ENCODE data around the gene FIBP. TPM values are rescaled to one million over a fixed set of nuclear protein-coding genes. Genes with fewer than 3 reads are reported as not detected.

The FIBP gene
- total RNA-seq, 1 experiment from 2014 or later: 93.1 TPM

GRCh38 chr11:65890324-65891218 lies 2.3 kb upstream of the FIBP start, which contains the start of gene CCDC85B:
CCDC85B (plus strand) TSS chr11:65890673; CDS start chr11:65890784, 111 bp downstream.
- Mint-ChIP-seq H3K27ac (peak within 1 kb of the TSS; percentile 2), H3K36me3 (peaks cover 15% of the 10 kb centered on the region), H3K27me3 (ENCODE audit: low read depth) (peaks cover 15% of the 10 kb centered on the region), H3K4me1 (peaks cover 50% of the 10 kb centered on the region), H3K4me3 (peak within 1 kb of the TSS; percentile 97), H3K9me3 (no peaks in the 10 kb centered on the region)
- peak; percentile 97 for DNase-seq (ENCODE audit: low spot score)
- ChIA-PET CTCF (interaction anchor here (0.5 to 11.9 kb wide), 48 partner anchors 8 to 1025 kb away, joined by 3 to 539 read pairs (median 6); partner anchors contain the start of genes AP5B1, C11orf68, CFL1 and EFEMP2), POLR2A (interaction anchor here (0.5 to 7.2 kb wide), 16 partner anchors 8 to 178 kb away, joined by 3 to 90 read pairs (median 5); partner anchors contain the start of genes CFL1, FOSL1, KAT5 and MUS81)
- peak; percentile 35 for ATAC-seq
- peak; percentile 94 for TF ChIP-seq TP53 (CRISPR knock-in tag; IDR thresholded peaks at IDR 0.05)
- TF ChIP-seq FOXP4 (CRISPR knock-in tag; IDR thresholded peaks at IDR 0.05): peak; percentile 95; the same call in 1 of the 2 replicates
- TF ChIP-seq CTCF (IDR thresholded peaks at IDR 0.05): no peak
- no peak for TF ChIP-seq ZNF396 (CRISPR knock-in tag; IDR thresholded peaks at IDR 0.05; ENCODE audit: borderline replicate concordance)
- TF ChIP-seq PREB (CRISPR knock-in tag; IDR thresholded peaks at IDR 0.05; ENCODE audit: borderline replicate concordance): peak; percentile 73; the same call in 1 of the 2 replicates
- TF ChIP-seq ZBTB43 (CRISPR knock-in tag; IDR thresholded peaks at IDR 0.05): peak; percentile 70; the same call in 1 of the 2 replicates
- no peak for TF ChIP-seq ZNF416 (CRISPR knock-in tag; IDR thresholded peaks at IDR 0.05)
- TF ChIP-seq ZNF425 (CRISPR knock-in tag; conservative IDR thresholded peaks at IDR 0.05): no peak
- no peak for TF ChIP-seq SOX15 (CRISPR knock-in tag; IDR thresholded peaks at IDR 0.05)
- TF ChIP-seq USF2 (CRISPR knock-in tag; IDR thresholded peaks at IDR 0.05): peak; percentile 62
- peak; percentile 79; the same call in 1 of the 2 replicates for TF ChIP-seq ZNF232 (CRISPR knock-in tag; IDR thresholded peaks at IDR 0.05)
- TF ChIP-seq CREM (CRISPR knock-in tag; IDR thresholded peaks at IDR 0.05): peak; percentile 80; the same call in 1 of the 2 replicates
- 0 out of 2 replicates have a peak, but pooled peaks have one; percentile 20 for TF ChIP-seq ZNF281 (CRISPR knock-in tag; IDR thresholded peaks at IDR 0.05)
- TF ChIP-seq ZNF423 (CRISPR knock-in tag; IDR thresholded peaks at IDR 0.05): no peak
- peak; percentile 79; the same call in 1 of the 2 replicates for TF ChIP-seq ZBTB21 (CRISPR knock-in tag; IDR thresholded peaks at IDR 0.05; ENCODE audit: borderline replicate concordance)
- peak; percentile 95 for TF ChIP-seq TEAD1 (CRISPR knock-in tag; IDR thresholded peaks at IDR 0.05)
- no peak for TF ChIP-seq ATF2 (CRISPR knock-in tag; IDR thresholded peaks at IDR 0.05; ENCODE audit: borderline replicate concordance, low read depth)
- 0 out of 2 replicates have a peak, but pooled peaks have one; percentile 71 for TF ChIP-seq ELF4 (CRISPR knock-in tag; IDR thresholded peaks at IDR 0.05; ENCODE audit: low read depth)
- no peak for TF ChIP-seq MLX (CRISPR knock-in tag; IDR thresholded peaks at IDR 0.05)
- TF ChIP-seq CREB1 (CRISPR knock-in tag; IDR thresholded peaks at IDR 0.05): no peak
